ENCODE measurements around the gene LINGO4.

LINGO4 gene, protein sequence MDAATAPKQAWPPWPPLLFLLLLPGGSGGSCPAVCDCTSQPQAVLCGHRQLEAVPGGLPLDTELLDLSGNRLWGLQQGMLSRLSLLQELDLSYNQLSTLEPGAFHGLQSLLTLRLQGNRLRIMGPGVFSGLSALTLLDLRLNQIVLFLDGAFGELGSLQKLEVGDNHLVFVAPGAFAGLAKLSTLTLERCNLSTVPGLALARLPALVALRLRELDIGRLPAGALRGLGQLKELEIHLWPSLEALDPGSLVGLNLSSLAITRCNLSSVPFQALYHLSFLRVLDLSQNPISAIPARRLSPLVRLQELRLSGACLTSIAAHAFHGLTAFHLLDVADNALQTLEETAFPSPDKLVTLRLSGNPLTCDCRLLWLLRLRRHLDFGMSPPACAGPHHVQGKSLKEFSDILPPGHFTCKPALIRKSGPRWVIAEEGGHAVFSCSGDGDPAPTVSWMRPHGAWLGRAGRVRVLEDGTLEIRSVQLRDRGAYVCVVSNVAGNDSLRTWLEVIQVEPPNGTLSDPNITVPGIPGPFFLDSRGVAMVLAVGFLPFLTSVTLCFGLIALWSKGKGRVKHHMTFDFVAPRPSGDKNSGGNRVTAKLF

DNA sequence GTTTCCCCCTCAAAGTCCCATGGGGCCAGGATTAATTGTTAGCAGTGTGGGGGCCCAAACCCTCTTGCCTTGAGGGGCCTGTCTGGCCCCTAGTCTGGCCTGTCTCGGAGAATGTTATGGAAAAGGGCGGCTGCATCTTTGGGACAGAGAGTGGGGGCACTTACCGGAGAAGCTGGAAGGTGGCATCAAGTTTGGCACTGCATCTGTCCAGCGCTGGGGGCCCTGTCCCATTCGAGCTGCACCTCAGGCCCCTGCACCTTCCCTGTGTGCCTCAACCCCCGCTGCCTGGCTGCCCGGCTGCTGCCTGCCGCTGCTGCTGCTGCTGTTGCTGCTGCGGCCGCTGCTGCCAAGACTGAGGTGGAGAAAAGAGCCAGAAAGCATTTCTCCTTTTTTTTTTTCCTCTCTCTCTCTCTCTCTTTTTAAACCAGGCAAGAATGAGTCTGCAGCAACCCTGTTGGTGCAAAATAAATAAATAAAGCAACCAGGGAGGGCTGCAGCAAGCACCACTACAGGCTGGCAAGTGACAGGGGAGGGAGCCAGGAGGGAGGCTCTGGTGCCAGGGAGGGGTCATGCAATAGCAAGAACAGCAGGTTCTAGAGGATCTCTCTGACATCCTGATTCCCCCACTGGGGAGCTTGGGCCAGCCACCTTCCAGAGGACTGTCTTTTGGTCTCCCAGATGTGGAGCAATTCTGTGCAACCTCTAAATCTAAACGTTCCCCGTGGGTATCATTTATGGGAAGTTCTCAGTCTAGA lies at the start of gene LINGO4:
LINGO4 (minus strand) TSS at position 354 of the 755 bp plus-strand sequence. CDS start 2,715 bp downstream, outside the sequence.
- in situ Hi-C loops (cut with MboI; ENCODE audit: low sequenced_read_pairs) = no loop called here

DNA sequence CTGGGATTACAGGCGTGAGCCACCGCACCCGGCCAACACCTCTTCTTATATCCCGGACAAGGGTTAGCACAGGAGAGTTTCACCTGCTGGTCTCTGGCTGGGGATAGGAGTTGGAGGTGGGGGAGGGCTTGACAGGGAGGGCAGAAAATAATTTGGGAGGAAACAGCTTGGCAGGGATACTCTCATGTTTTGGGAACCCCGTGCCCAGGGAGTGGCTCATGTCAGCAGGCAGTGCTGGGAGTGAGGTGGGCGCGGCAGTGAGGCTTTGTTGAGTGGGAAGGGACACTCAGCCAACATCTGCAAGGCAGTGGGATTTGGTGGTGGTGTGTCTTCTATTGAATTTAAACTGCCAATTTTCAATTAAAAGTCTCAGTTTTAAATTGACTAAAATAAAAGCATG lies 49.4 kb upstream of the LINGO4 start:
- in situ Hi-C loops (cut with MboI; ENCODE audit: low sequenced_read_pairs) = no loop called here

DNA sequence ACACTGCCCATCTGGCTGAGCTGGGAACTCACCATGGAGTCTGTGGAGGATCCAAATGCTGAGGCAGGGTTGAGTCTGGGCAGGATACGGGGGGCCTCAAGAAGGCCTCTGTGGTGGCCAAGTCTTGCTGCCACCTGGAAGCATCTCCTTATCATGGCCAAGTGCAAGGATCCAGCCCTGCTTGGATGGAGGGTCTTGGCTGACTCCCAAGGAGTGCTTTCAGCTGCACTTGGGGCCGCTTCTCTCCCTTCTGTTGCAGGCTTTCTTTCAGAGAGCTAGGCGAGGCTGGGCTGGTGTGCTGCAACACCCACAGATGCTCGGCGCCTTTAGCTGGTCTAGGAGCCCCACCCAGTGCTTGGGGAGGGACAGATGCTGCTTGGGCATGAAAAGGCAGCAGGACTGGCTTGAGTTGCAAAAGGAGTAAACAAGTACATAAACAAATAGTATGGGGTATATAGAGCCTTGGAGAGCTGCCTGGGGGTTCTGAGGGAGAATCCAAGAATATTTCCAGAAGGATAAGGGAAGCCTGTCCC lies 48.3 kb upstream of the LINGO4 start, which contains the start of gene THEM5:
THEM5 (minus strand) TSS at position 302 of the 533 bp plus-strand sequence; CDS start at position 155, 147 bp downstream.
- in situ Hi-C loops (cut with MboI; ENCODE audit: low sequenced_read_pairs) = no loop called here

DNA sequence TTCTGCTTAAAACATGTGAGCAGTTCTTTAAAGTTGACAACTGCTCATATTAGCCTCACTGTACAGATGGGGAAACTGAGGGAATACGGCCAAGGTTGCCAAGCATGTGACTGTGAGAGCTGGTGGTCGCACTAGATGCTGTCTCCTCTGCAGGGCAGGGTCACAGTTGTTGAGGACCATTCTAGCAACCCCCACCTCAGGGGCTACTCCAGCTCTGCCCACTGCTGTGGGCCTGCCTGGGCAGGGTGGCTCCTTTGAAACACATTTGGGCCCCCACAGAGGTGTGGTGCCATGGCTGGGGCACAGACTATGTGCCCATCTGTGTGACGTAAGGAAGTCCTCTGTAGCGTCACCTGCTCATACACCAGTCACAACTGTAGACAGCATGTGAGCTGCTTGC lies 47.5 kb upstream of the LINGO4 start:
- in situ Hi-C loops (cut with MboI; ENCODE audit: low sequenced_read_pairs) = no loop called here

DNA sequence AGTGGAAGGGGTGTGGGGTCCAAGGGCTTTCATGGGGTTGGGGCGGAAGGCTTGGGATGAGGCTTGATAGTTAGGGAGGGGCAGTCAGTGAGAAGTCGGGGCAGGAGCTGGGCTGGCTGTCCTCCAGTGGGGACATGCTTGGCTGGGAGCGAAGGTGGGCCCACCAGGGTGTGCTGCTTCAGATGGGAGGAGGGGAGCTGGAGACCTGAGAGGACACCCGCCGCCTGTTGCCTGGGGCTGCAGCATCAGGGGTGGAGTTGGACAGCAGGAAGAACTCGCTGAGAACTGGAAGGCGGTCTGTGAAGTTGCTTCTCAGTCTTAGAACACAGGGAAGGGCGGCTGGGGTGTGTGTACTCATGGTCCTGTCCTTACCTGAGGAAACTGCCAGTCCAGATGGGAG lies 46.7 kb upstream of the LINGO4 start:
- in situ Hi-C loops (cut with MboI; ENCODE audit: low sequenced_read_pairs) = no loop called here

DNA sequence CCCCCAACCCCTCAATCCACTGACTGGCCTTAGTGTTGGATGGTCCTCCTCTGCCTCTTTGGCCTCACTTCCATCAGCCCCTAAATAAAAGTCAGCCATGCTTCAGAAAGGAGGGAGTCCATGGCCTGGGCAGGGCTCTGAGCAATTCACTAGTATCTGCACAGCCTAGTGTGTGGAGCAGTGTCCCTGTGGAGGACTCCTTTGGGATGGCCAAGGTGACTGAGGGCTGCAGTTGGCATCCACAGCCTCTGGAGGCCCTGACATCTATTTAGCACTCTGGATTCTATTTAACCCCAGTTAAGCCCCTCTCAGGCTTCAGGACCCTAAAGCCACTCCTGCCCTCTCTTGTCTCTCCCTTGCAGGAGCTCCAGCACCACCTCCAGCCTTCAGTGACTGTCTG lies 44.7 kb upstream of the LINGO4 start:
- in situ Hi-C loops (cut with MboI; ENCODE audit: low sequenced_read_pairs) = no loop called here

DNA sequence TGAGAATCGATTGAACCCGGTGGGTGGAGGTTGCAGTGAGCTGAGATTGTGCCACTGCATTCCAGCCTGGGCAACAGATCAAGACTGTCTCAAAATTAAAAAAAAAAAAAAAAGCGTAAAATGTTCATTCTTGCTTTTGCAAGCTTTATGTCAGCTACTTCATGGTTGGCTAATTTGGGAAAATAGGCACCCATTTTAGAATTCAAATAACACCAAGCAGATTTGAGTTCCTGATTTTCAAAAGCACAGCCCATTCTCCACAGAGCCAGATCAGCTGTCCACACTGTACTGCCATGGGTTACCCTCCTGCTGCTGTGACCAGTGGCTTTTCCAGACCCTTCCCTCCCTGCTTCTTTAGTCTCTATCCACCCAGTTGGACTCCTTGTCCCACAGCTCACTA lies 43.9 kb upstream of the LINGO4 start:
- in situ Hi-C loops (cut with MboI; ENCODE audit: low sequenced_read_pairs) = no loop called here

DNA sequence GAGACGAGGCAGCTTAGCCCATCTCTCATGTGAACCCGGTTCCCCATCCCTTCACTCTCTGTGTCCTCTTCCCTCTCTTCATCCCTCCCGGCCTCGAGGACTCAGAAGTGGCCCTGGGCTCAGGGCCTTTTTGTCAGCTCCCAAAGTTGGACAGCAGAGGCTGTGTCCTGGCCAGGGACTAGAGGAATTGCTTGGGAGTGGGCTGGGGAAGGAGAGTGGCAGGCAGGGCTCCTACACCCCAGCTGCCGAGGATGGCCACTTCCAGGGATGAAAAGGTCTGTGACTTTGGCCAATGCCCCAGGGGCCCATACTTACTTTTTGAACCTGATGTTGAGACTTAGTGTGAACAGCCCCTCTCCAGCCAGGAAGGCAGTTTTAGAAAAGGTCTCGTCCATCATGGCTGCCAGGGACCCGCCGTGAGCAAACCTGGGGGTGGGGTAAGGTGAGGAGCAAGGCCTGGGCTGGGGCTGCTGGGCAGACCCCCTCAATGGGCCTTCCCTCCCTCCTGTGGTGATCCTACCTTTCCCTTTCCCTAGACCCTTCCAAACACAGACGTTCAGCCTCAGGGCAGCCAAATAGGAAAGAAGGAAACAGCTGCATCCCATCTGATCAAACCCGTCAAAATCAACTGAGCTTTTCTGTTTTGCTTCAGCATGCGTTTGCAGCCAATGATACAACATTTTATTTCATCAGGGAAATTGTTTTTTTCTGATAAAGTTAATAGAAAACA lies 42.8 kb upstream of the LINGO4 start:
- in situ Hi-C loops (cut with MboI; ENCODE audit: low sequenced_read_pairs) = no loop called here

DNA sequence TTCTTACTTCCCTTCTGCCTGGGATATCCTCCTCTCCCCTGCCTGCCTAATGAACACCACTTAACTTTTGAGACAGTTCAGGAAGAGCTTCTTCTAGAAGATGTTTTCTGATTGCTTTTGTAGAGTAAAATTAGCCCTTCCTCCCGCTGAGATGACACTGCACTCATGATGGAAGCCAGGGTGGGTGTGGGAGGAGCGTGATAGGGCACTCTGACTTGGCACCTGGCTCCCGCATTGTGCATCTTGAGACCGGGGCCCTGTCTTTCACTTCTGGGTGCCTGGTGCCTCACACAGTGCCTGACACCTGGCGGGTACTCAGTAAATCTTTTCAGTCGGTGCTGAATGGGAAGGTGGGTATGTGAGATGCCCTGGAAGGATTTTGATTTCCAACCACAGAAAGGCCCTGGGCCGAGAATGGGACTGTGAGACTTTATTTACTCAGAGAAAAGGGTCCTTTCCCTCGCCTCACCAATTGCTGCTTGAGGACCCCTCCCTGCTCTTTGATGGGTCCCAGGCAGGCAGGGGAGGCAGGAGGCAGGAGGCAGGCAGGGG lies 41.5 kb upstream of the LINGO4 start:
- in situ Hi-C loops (cut with MboI; ENCODE audit: low sequenced_read_pairs) = no loop called here

DNA sequence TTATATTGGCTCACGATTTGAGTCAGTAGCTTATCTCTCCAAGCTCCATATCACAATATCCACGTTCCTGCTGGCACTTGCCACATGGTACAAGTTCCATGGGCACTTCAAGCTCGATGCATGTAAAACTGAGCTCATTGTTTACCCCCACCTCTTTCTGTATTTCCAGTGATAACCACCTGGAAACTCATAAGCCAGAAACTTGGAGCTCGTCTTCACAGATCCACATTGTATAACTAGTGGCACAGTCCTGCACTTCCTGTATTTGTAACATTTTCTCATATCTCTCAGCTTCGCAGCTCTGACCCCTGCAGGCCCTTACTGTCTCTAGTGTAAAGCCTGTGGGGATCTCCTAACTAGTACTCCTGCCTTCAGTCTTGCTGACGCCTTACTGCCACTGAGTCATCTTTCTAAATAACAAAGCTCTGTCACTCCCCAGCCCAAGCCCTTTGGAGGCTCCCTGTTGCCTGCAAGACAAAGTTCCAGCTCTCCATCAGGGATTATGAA lies 40.9 kb upstream of the LINGO4 start:
- in situ Hi-C loops (cut with MboI; ENCODE audit: low sequenced_read_pairs) = no loop called here

DNA sequence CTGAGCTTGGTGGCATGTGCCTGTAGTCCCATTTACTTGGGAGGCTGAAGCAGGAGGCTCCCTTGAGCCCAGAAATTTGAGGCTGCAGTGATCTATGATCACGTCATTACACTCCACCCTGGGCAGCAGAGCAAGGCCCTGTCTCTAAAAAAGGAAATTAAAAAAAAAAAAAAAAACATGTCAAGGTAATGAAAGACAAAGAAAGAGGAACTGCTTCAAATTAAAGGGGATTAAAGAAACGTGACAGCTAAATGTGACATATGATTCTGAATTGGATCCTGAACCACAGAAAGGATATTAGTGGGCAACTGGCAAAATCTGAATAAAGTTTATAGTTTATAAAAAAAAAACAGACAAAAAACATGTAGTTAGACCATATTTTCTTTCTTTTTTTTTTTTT lies 38.2 kb upstream of the LINGO4 start:
- in situ Hi-C loops (cut with MboI; ENCODE audit: low sequenced_read_pairs) = no loop called here

DNA sequence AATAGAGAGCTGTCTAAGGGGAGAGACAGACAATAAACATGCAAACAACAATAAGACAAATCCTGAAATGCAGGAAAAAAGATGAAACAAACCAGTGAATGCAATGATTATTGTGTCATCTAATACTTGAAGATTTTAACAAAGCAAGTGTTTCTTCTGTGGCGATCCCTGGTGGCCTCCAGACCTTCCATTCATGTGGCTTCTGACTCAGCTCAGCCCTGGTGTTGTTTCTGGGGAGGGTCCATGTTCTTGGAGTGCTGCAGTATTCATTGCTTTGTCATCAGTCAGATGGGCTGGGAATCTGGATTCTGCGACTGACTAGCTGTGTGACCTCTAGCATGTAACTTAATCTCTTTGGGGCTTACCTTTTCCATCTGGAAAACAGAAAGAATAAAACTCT lies 35.9 kb upstream of the LINGO4 start:
- in situ Hi-C loops (cut with MboI; ENCODE audit: low sequenced_read_pairs) = no loop called here

DNA sequence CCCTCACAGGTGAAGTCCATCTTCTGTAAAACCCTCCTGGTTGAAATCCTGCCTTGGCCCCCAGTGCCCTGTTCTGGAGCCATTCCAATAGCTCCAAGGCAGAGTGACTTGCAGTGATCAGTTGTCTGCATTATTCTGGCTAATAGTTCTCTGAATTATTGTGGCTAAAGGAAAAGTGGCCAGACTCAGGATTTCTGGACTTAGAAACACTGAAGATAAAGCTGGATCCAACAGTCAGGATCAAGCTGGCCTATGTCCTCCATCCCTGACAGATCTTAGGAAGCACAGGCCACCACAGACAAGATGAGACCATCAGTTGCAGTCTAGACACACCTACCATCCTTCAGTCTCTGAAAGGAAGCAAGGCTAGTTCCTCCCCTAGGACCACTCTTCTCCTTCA lies 35.2 kb upstream of the LINGO4 start:
- in situ Hi-C loops (cut with MboI; ENCODE audit: low sequenced_read_pairs) = no loop called here

DNA sequence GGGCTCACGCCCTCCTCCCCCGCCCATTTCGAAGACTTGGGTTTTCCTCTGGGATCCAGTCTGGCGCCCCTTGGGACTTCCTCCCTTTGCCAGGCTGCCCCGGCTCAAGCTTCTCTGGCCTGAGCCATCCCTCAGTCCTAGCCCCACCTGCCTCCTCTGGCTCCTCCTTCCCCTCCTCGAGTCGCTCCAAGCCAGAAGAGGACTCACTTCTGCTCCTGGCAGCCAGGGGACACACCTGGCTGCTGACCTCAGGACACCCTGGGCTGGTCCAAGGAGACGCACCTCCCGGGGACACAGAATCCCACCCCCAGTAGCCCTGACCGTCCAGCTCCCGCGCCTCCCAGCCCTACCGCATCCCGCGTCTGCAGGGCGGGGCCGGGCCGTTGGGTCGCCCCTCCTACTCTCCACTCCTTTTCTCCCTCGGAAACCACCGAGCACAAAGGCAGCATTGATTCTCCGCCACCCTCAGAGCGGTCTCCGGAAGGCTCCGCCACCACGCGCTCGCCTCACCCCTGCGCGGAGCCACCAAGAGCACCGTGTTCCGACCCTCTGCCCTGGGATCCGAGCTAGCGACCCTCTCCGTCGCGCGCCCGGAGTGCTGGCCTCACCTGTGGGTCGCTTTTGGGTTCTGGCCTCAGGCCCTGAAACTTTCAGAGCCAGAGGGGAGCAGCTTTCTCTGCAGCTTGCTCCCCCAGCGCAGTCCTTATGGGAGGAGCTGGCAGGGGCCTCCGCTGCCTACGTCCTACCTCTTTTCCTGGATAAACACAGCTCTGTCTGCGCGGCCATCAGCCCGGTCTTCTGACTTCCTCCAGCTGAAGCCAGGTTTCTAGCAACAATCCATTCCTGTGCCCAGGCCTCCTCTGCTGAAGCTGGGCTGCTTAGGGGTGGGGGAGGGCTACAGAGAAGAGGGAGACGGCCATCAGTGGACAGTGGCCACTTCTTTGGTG lies 34.5 kb upstream of the LINGO4 start, which contains the start of gene C2CD4D:
C2CD4D (minus strand) TSS at position 364 of the 947 bp plus-strand sequence. CDS start 831 bp downstream, outside the sequence.
- in situ Hi-C loops (cut with MboI; ENCODE audit: low sequenced_read_pairs) = no loop called here

DNA sequence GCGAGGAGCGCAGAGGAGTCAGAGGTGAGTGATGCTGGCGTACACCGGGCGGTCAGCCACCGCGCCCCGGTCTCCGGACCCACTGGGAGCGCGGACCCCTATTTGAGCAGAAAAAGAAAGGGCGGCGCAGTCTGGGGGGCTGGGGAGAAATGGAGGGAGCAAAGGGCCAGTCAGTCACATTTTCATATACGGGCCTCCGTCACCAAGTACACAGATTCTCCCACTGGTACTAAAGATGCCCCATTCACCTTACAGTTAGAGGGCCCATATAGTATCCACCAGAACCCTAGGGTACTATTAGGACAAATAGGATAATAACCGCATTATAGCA lies 33.8 kb upstream of the LINGO4 start:
- in situ Hi-C loops (cut with MboI; ENCODE audit: low sequenced_read_pairs) = no loop called here

DNA sequence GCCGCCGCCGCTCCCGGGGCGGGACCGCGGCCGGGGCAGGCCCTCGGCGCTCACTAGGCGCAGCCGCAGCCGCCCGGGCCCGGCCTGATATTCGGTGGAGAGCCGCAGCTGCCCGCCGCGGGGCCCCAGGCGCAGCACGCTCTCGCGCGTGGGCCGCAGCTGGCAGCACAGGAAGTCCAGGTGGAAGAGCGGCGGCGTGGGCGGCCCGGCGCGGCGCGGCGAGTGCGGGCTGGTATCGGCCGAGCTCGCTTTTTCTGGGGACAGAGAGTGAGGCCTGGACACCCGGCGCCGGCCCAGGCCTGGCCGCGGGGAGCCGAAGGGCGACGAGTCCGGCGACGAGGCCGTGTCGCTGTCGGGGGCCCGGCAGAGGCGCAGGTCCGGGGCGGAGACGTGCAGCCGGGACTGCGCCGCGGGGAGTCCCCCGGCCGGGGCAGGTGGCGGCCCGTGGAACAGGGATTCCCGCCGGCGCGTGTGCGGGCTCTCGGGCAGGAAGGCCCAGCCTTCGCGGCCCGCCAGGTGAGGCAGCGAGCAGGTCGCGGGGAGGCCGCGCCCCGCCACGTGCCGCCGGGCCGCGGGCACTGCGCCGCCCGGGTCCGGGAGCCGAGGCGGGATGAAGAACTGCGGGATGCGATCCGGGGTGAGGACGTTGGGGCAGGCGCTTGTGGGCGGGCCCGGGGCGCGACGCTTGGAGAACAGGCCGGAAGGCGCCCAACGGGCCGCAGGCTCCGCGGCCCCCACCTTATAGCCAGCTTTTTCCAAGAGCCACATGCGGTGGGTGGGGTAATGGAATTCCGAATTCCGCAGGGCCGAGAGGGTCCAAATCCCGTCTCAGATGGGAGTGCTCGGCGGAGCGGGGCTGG lies 33.2 kb upstream of the LINGO4 start:
- in situ Hi-C loops (cut with MboI; ENCODE audit: low sequenced_read_pairs) = no loop called here

DNA sequence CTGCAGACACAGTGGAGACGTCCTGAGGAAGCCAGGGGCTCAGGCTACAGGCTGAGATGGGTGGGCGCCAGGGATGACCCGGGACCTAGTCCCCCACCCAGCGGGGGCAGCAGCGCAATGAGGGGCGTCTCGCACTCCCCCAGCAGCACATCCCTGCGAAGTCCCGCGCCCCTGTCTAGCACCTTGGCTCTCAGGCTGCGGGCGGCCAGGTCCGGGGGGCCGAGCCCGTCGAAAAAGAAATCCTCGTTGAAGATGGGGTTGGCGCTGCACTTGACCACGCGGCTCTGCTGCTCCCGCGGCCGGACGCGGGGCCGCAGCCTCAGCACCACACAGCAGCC lies 32.6 kb upstream of the LINGO4 start:
- in situ Hi-C loops (cut with MboI; ENCODE audit: low sequenced_read_pairs) = no loop called here

DNA sequence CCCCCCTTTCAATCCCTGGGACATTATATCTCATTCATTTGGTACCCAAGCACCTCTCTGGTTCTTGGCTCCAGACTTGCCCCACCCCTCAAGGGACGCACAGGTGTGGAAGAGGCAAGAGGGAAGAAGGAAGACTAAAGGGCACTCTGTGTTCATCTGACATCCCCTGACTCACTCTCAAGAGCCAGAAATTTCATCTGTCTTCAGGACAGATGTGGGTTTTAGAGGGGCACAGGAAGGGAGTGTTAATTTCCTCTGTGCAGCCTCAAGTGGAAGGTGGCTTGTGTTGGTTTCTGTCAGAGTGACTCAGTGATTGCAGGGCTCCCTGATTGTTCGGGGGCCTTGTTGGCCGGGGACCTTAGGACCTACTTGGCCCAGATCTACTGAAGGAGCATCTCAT lies 32.0 kb upstream of the LINGO4 start:
- in situ Hi-C loops (cut with MboI; ENCODE audit: low sequenced_read_pairs) = no loop called here

All from HL-60/S4 treated with retinoic acid at 250 ng/mL for 4 days and 3 days (cell line).